ENCODE data around the gene CES2. TPM values are rescaled to one million over a fixed set of nuclear protein-coding genes. Genes with fewer than 3 reads are reported as not detected.

CES2 gene
- polyA plus RNA-seq, 2 of the 4 experiments (the other 2 are of a cell fraction), result 20.3 to 20.4 TPM

DNA sequence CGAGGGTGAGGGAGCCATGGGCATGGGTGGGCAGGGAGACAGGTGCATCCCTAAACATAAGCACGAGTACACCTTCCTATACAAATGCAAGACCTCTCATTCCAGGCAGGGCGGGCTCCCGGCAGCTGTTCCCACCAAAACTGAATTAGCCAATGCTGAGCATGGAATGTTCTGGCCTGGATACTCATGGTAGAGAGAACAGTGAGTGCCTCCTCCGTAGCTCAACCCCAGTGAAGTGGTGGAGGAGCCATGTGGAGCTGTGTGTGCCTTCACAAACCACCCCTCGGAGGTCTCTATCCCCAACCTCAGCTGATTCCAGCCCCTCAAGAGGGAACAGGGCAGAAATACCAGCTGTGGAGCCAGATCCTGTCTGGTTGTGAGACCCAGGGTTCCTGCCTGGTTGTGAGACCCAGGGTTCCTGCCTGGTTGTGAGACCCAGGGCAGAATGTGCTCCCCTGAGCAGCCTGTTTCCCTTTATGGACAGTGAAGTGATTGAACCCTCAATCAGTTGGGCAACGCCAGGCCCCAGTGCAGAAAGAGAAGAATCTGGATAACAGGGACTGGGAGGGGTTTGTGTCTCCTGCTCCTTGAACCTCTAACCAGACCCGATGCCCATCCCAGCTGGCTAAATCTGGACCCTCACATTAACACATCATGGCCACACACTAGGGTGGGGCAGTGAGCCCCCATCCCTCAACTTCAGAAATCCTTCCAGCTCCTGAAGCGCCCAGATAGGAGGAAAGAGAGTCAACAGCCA lies 14.2 kb upstream of the CES2 start (continued):
- TF ChIP-seq, protein P1, sequence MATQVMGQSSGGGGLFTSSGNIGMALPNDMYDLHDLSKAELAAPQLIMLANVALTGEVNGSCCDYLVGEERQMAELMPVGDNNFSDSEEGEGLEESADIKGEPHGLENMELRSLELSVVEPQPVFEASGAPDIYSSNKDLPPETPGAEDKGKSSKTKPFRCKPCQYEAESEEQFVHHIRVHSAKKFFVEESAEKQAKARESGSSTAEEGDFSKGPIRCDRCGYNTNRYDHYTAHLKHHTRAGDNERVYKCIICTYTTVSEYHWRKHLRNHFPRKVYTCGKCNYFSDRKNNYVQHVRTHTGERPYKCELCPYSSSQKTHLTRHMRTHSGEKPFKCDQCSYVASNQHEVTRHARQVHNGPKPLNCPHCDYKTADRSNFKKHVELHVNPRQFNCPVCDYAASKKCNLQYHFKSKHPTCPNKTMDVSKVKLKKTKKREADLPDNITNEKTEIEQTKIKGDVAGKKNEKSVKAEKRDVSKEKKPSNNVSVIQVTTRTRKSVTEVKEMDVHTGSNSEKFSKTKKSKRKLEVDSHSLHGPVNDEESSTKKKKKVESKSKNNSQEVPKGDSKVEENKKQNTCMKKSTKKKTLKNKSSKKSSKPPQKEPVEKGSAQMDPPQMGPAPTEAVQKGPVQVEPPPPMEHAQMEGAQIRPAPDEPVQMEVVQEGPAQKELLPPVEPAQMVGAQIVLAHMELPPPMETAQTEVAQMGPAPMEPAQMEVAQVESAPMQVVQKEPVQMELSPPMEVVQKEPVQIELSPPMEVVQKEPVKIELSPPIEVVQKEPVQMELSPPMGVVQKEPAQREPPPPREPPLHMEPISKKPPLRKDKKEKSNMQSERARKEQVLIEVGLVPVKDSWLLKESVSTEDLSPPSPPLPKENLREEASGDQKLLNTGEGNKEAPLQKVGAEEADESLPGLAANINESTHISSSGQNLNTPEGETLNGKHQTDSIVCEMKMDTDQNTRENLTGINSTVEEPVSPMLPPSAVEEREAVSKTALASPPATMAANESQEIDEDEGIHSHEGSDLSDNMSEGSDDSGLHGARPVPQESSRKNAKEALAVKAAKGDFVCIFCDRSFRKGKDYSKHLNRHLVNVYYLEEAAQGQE (IDR thresholded peaks at IDR 0.05), result no peak
- no peak for TF ChIP-seq NPAS2 (CRISPR knock-in tag; IDR thresholded peaks at IDR 0.05; ENCODE audit: borderline replicate concordance)
- no peak for TF ChIP-seq KDM5A (IDR thresholded peaks at IDR 0.05)
- no peak for TF ChIP-seq FOSB (CRISPR knock-in tag; IDR thresholded peaks at IDR 0.05)
- TF ChIP-seq, protein P2, sequence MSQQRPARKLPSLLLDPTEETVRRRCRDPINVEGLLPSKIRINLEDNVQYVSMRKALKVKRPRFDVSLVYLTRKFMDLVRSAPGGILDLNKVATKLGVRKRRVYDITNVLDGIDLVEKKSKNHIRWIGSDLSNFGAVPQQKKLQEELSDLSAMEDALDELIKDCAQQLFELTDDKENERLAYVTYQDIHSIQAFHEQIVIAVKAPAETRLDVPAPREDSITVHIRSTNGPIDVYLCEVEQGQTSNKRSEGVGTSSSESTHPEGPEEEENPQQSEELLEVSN (IDR thresholded peaks at IDR 0.05; ENCODE audit: borderline replicate concordance, low read depth), result no peak
- no peak for TF ChIP-seq GATA3 (IDR thresholded peaks at IDR 0.05; ENCODE audit: borderline replicate concordance)
- no peak for TF ChIP-seq HOXB13 (CRISPR knock-in tag; IDR thresholded peaks at IDR 0.05; ENCODE audit: low read depth)

DNA sequence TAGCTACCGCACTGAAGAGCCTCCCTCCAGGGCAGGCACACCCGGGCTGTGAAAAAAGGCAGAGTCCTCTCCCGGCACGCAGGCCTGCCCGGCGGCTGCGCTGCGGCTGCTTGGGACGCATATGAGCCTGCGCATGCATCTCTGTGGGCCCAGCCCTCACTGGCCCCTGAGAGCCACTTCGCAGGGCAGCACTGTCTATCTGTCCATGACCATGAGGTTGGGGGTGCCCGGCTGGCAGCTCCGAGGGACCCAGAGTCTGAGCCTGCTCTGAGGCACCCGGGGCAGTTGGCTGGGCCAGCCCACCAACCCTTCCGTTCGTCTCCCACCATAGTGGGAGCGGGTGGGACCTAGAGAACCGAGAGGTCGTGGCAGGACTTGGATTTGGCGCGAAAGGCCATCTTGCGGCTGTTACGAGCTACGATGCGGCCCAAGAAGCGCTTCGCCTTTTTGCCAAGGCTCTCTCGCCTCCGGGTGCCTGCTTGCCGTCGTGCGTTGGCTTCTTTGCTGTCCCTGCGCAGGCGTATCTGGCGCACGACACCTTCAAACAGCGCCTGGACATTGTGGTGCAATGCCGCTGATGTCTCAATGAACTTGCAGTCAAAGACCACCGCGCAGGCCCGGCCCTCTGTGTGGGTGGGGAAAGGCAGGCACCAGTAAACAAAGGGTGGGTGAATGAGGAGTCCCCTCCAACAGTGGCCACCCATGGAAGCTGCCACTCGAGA lies 13.4 kb upstream of the CES2 start:
- no peak for ATAC-seq
- H3K27ac ChIP-seq, result no peak overlapping the region; a peak in 1 of 6 replicates
- H3K4me2 ChIP-seq, result no peak overlapping the region
- TF ChIP-seq JUN (IDR thresholded peaks at IDR 0.05) (no peak), GATA3 (IDR thresholded peaks at IDR 0.05; ENCODE audit: borderline replicate concordance) (no peak), KDM5A (IDR thresholded peaks at IDR 0.05) (no peak), ZC3H11A (IDR thresholded peaks at IDR 0.05) (no peak), NPAS2 (CRISPR knock-in tag; IDR thresholded peaks at IDR 0.05; ENCODE audit: borderline replicate concordance) (no peak), FOSB (CRISPR knock-in tag; IDR thresholded peaks at IDR 0.05) (no peak), CHD2 (IDR thresholded peaks at IDR 0.05; ENCODE audit: low read length, partially characterized antibody) (no peak)
- TF ChIP-seq, protein P3, sequence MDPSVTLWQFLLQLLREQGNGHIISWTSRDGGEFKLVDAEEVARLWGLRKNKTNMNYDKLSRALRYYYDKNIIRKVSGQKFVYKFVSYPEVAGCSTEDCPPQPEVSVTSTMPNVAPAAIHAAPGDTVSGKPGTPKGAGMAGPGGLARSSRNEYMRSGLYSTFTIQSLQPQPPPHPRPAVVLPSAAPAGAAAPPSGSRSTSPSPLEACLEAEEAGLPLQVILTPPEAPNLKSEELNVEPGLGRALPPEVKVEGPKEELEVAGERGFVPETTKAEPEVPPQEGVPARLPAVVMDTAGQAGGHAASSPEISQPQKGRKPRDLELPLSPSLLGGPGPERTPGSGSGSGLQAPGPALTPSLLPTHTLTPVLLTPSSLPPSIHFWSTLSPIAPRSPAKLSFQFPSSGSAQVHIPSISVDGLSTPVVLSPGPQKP (IDR thresholded peaks at IDR 0.05; ENCODE audit: low read depth, low read length), result no peak
- TF ChIP-seq, protein P2 (IDR thresholded peaks at IDR 0.05; ENCODE audit: borderline replicate concordance, low read depth), result no peak
- FAIRE-seq, result no peak
- 82% methylated on average over 40 of the region's 42 CpGs for WGBS (ENCODE audit: missing lambda C conversion rate)
- DNase-seq (ENCODE audit: low read depth in 1 of 2, low spot score in 1 of 2), result no peak
- H3K4me1 ChIP-seq, result peaks cover 15% of the 10 kb centered on the region; the same call in 2 of the 3 replicates
- no peak overlapping the region for H3K4me3 ChIP-seq
- CTCF ChIA-PET, result interaction anchor here (1.0 to 29.9 kb wide), 4 partner anchors 9 to 54 kb away, joined by 3 to 837 read pairs (median 4); partner anchors contain the start of genes CDH16 and PDP2
- no peaks in the 10 kb centered on the region for H3K9me3 ChIP-seq
- POLR2A ChIA-PET, result no interaction called here

DNA sequence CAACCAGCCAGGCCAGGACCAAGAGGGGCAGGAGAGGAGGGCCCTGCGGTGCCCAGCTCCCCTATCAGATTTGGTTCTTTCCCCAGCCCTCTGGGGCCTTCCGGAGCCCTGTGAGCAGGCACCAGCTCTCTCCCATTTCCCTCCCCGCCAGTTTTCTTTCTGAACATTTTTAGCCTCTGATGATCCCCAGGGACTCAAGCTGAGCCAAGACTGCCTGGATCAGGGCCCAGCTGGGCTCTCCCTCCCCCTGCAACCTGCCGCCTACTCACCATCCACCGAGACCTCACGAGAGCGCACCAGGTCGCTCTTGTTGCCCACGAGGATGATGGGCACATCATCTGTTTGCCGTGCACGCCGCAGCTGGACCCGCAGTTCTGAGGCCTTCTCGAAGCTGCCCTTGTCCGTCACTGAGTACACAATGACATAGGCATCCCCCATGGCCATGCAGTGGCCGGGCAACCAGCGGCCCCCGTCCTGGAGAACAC lies 12.0 kb upstream of the CES2 start:
- Histone ChIP-seq H3K9me3 (no peaks in the 10 kb centered on the region), H3K27ac (no peak overlapping the region), H3K4me1 (peaks cover 29% of the 10 kb centered on the region), H3K4me2 (no peak overlapping the region), H3K4me3 (no peak overlapping the region)
- CTCF ChIA-PET, result interaction anchor here (0.7 to 29.9 kb wide), 5 partner anchors 18 to 232 kb away, joined by 3 to 837 read pairs (median 3); partner anchors contain the start of genes CDH16, NAE1 and PDP2
- DNase-seq (ENCODE audit: low read depth in 1 of 2, low spot score in 1 of 2), result no peak
- ATAC-seq, result no peak
- no peak for FAIRE-seq
- POLR2A ChIA-PET, result no interaction called here
- 69% methylated on average over 12 of the region's 18 CpGs for WGBS (ENCODE audit: missing lambda C conversion rate)
- TF ChIP-seq EHF (CRISPR knock-in tag; IDR thresholded peaks at IDR 0.05) (no peak), SREBF2 (IDR thresholded peaks at IDR 0.05) (no peak), PHF8 (IDR thresholded peaks at IDR 0.05; ENCODE audit: borderline replicate concordance, low read depth) (no peak), RNF2 (IDR thresholded peaks at IDR 0.05; ENCODE audit: borderline replicate concordance, low read depth) (no peak), ZFP36 (IDR thresholded peaks at IDR 0.05; ENCODE audit: borderline replicate concordance, partially characterized antibody) (no peak), HOXB13 (CRISPR knock-in tag; IDR thresholded peaks at IDR 0.05; ENCODE audit: low read depth) (no peak), JUN (IDR thresholded peaks at IDR 0.05) (no peak)
- TF ChIP-seq, protein P4, sequence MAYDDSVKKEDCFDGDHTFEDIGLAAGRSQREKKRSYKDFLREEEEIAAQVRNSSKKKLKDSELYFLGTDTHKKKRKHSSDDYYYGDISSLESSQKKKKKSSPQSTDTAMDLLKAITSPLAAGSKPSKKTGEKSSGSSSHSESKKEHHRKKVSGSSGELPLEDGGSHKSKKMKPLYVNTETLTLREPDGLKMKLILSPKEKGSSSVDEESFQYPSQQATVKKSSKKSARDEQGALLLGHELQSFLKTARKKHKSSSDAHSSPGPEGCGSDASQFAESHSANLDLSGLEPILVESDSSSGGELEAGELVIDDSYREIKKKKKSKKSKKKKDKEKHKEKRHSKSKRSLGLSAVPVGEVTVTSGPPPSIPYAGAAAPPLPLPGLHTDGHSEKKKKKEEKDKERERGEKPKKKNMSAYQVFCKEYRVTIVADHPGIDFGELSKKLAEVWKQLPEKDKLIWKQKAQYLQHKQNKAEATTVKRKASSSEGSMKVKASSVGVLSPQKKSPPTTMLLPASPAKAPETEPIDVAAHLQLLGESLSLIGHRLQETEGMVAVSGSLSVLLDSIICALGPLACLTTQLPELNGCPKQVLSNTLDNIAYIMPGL (CRISPR knock-in tag; IDR thresholded peaks at IDR 0.05; ENCODE audit: borderline replicate concordance), result no peak
- TF ChIP-seq, protein P2 (IDR thresholded peaks at IDR 0.05; ENCODE audit: borderline replicate concordance, low read depth), result no peak
- TF ChIP-seq, protein P5, sequence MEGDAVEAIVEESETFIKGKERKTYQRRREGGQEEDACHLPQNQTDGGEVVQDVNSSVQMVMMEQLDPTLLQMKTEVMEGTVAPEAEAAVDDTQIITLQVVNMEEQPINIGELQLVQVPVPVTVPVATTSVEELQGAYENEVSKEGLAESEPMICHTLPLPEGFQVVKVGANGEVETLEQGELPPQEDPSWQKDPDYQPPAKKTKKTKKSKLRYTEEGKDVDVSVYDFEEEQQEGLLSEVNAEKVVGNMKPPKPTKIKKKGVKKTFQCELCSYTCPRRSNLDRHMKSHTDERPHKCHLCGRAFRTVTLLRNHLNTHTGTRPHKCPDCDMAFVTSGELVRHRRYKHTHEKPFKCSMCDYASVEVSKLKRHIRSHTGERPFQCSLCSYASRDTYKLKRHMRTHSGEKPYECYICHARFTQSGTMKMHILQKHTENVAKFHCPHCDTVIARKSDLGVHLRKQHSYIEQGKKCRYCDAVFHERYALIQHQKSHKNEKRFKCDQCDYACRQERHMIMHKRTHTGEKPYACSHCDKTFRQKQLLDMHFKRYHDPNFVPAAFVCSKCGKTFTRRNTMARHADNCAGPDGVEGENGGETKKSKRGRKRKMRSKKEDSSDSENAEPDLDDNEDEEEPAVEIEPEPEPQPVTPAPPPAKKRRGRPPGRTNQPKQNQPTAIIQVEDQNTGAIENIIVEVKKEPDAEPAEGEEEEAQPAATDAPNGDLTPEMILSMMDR (IDR thresholded peaks at IDR 0.05), result no peak
